ENCODE measurements around the gene LAX1. TPM values are rescaled to one million over a fixed set of nuclear protein-coding genes. Genes with fewer than 3 reads are reported as not detected.

LAX1 gene
- total RNA-seq, 2 donors from 2014 or later: not detected

DNA sequence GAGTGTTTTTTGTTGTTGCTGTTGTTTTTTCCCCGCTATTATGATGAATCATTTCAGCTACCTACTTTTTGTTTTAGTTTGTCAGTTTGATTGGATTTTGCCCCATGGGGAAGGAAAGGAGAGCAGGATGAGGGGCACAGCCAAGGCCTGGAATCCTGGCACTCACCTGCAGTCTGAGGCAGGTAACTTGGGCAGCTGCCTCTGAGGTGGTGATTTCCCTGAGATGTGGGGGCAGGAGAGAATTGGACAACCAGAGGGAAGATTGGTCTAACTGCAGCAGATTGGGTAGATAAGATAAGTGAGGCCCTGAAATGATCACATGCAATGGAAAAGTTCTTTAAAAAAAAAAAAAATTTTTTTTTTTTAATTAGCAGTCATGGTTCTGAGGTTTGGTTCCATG is 1.5 kb upstream of the LAX1 start:
- no peak overlapping the region for H3K27ac ChIP-seq

DNA sequence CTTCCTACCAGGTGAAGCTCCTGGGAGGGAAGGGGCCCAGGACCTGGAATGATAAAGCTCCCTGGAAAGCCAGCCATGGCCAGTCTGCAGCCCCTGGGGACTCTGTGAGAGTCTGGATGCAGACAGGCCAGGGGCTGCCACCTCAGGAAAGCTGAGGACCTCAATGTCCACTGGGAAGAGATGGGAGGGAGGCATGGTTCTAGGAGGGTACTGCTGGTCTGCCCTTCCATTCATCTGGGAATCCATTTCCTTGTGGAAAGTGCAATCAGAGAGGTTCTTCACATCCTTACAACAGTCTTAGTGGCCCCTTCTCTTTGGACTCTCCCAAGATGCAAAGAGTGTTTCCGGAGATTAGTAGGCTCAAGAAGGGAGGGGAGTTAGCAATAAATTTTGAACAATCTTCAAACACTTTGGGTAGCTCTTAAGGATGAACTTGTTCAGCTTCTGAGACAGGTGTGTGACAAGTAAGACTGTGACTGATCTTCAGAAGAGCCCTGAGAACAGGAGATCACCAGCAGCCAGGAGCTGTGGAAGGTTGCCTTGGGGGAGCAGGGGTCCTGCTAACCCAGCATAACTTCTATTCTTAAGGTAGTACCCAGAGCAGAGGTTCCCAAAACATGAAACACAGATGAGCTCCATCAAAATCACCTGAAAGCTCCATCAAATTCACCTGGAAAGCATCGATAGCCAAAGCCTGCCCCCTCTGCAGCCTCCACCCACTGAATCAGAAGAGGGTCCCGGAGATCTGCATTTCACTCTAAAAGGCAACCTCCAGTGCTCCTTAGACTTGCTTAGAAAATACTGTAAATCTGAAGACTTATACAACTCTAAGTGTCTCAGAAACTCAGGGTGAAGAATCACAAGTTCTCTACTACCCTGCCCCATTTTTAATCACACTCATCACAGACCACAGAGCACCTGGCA is 616 bp upstream of the LAX1 start:
- H3K9me3 ChIP-seq: no peaks in the 10 kb centered on the region
- no peaks in the 10 kb centered on the region for H3K27me3 ChIP-seq
- H3K36me3 ChIP-seq: no peaks in the 10 kb centered on the region
- peaks cover 0 to 8% of the 10 kb centered on the region in 2 donors for H3K4me1 ChIP-seq
- TF ChIP-seq, protein P1, sequence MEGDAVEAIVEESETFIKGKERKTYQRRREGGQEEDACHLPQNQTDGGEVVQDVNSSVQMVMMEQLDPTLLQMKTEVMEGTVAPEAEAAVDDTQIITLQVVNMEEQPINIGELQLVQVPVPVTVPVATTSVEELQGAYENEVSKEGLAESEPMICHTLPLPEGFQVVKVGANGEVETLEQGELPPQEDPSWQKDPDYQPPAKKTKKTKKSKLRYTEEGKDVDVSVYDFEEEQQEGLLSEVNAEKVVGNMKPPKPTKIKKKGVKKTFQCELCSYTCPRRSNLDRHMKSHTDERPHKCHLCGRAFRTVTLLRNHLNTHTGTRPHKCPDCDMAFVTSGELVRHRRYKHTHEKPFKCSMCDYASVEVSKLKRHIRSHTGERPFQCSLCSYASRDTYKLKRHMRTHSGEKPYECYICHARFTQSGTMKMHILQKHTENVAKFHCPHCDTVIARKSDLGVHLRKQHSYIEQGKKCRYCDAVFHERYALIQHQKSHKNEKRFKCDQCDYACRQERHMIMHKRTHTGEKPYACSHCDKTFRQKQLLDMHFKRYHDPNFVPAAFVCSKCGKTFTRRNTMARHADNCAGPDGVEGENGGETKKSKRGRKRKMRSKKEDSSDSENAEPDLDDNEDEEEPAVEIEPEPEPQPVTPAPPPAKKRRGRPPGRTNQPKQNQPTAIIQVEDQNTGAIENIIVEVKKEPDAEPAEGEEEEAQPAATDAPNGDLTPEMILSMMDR (IDR thresholded peaks at IDR 0.05): no peak
- H3K27ac ChIP-seq: no peak overlapping the region
- no peak for DNase-seq (ENCODE audit: low spot score)
- no peak overlapping the region for H3K4me3 ChIP-seq

More for the DNA sequence above, 1.5 kb upstream of the LAX1 start:
- Histone ChIP-seq H3K36me3 (no peaks in the 10 kb centered on the region), H3K4me1 (no peaks in the 10 kb centered on the region), H3K9me3 (no peaks in the 10 kb centered on the region), H3K27me3 (no peaks in the 10 kb centered on the region), H3K4me3 (no peak overlapping the region)
- TF ChIP-seq, protein P1 (IDR thresholded peaks at IDR 0.05): no peak
- DNase-seq (ENCODE audit: low spot score): no peak

GRCh38 chr1:203768256-203768655 is 3.3 kb downstream of the LAX1 start:
- no peaks in the 10 kb centered on the region for H3K27me3 ChIP-seq
- no peak overlapping the region for H3K27ac ChIP-seq
- H3K9me3 ChIP-seq: no peaks in the 10 kb centered on the region
- H3K4me3 ChIP-seq: no peak overlapping the region
- TF ChIP-seq, protein P1 (IDR thresholded peaks at IDR 0.05): no peak
- no peak for DNase-seq (ENCODE audit: low spot score)
- no peaks in the 10 kb centered on the region for H3K36me3 ChIP-seq
- peaks cover 0 to 21% of the 10 kb centered on the region in 2 donors for H3K4me1 ChIP-seq

GRCh38 chr1:203769505-203770343 is 4.7 kb downstream of the LAX1 start:
- no peaks in the 10 kb centered on the region for H3K9me3 ChIP-seq
- H3K27me3 ChIP-seq: no peaks in the 10 kb centered on the region
- TF ChIP-seq, protein P1 (IDR thresholded peaks at IDR 0.05): no peak
- DNase-seq (ENCODE audit: low spot score): peak; percentile 92
- peak overlapping the region in 1 of 2 donors; percentile 32 for H3K4me3 ChIP-seq
- no peaks in the 10 kb centered on the region for H3K36me3 ChIP-seq
- peaks cover 0 to 21% of the 10 kb centered on the region in 2 donors for H3K4me1 ChIP-seq
- peak overlapping the region in 1 of 2 donors; percentile 58 for H3K27ac ChIP-seq

GRCh38 chr1:203771901-203772301 is 6.9 kb downstream of the LAX1 start:
- TF ChIP-seq, protein P1 (IDR thresholded peaks at IDR 0.05): no peak
- peaks cover 0 to 21% of the 10 kb centered on the region in 2 donors for H3K4me1 ChIP-seq
- no peak overlapping the region for H3K4me3 ChIP-seq
- H3K27ac ChIP-seq: no peak overlapping the region
- DNase-seq (ENCODE audit: low spot score): no peak
- H3K9me3 ChIP-seq: no peaks in the 10 kb centered on the region
- H3K36me3 ChIP-seq: no peaks in the 10 kb centered on the region
- no peaks in the 10 kb centered on the region for H3K27me3 ChIP-seq

Measured in right atrium auricular region (tissue), 2 donors.